Measurements from ENCODE around the gene PPIF. TPM values are rescaled to one million over a fixed set of nuclear protein-coding genes. Genes with fewer than 3 reads are reported as not detected.

The PPIF gene
- total and polyA plus RNA-seq, 2 of the 4 experiments (the other 2 are of a cell fraction) = 29.2 to 130 TPM

GRCh38 chr10:79386637-79387465, 39.6 kb downstream of the PPIF start:
- Histone ChIP-seq H2BK20ac (ENCODE audit: low read depth, low read length) (no peak overlapping the region), H2BK5ac (ENCODE audit: low read depth, low read length, poor library complexity, severe bottlenecking) (no peak overlapping the region), H2BK15ac (ENCODE audit: low read depth, low read length) (no peak overlapping the region; the same call in 2 of the 3 replicates), H4K5ac (ENCODE audit: low read depth, low read length) (no peak overlapping the region), H3K36me3 (ENCODE audit: control insufficient read depth, insufficient read depth, low read length) (peaks cover 62% of the 10 kb centered on the region), H3K4me2 (ENCODE audit: low read depth, low read length) (no peak overlapping the region), H3K18ac (ENCODE audit: low read depth, low read length) (no peak overlapping the region), H3K4ac (ENCODE audit: low read depth, low read length) (no peak overlapping the region), H2BK120ac (ENCODE audit: low read depth, low read length) (no peak overlapping the region), H4K8ac (ENCODE audit: low read depth in 2 of 2, low read length in 2 of 2) (no peak overlapping the region), H3K9me1 (ENCODE audit: insufficient read depth, low read length) (peaks cover 4% of the 10 kb centered on the region; the same call in 1 of the 2 replicates), H3K4me1 (ENCODE audit: control insufficient read depth, insufficient read depth, low read length) (peaks cover 8% of the 10 kb centered on the region; the same call in 1 of the 2 replicates), H3K4me3 (ENCODE audit: insufficient read depth, low read depth, low read length) (no peak overlapping the region), H3K9ac (ENCODE audit: low read depth, low read length) (no peak overlapping the region), H2AK9ac (replicated peaks; ENCODE audit: low read depth, low read length, poor library complexity) (peak overlapping the region; percentile 71), H3K23ac (ENCODE audit: low read depth, low read length) (no peak overlapping the region), H2AFZ (replicated peaks; ENCODE audit: low read length, poor library complexity) (no peak overlapping the region), H3K14ac (replicated peaks; ENCODE audit: low read depth, low read length) (no peak overlapping the region), H3K27ac (ENCODE audit: insufficient read depth, low read length) (no peak overlapping the region), H3K9me3 (ENCODE audit: control insufficient read depth, insufficient read depth, low read length) (no peaks in the 10 kb centered on the region), H4K20me1 (ENCODE audit: insufficient read depth, low read length) (no peaks in the 10 kb centered on the region), H3K56ac (ENCODE audit: extremely low read depth, insufficient read depth, low read length) (no peak overlapping the region), H3K79me1 (ENCODE audit: low read depth in 1 of 2, low read length in 2 of 2) (peaks cover 13 to 21% of the 10 kb centered on the region in 2 experiments), H4K91ac (ENCODE audit: insufficient read depth, low read depth, low read length) (no peak overlapping the region), H2AK5ac (ENCODE audit: low read depth, low read length) (no peak overlapping the region), H3K27me3 (ENCODE audit: control insufficient read depth, insufficient read depth, low read length) (no peaks in the 10 kb centered on the region)
- 77% methylated on average over 9 of the region's 24 CpGs; no CpG with 5 or more reads in 1 of the 2 experiments for WGBS, 2 experiments (ENCODE audit: extremely low coverage in 2 of 2, insufficient read length in 1 of 2)
- dilution Hi-C loops (cut with HindIII; ENCODE audit: low sequenced_read_pairs, unreplicated experiment) = no loop called here
- TF ChIP-seq CHD1 (IDR thresholded peaks at IDR 0.05; ENCODE audit: low read depth, low read length) (no peak), RAD21 (IDR thresholded peaks at IDR 0.05; ENCODE audit: low read length) (no peak), CEBPB (IDR thresholded peaks at IDR 0.05; ENCODE audit: low read depth, low read length) (no peak), FOS (IDR thresholded peaks at IDR 0.05; ENCODE audit: low read depth, low read length) (no peak), USF2 (IDR thresholded peaks at IDR 0.05; ENCODE audit: low read depth, low read length) (no peak), BHLHE40 (IDR thresholded peaks at IDR 0.05; ENCODE audit: low read depth, low read length) (no peak), MXI1 (IDR thresholded peaks at IDR 0.05; ENCODE audit: borderline replicate concordance, low read depth, low read length) (no peak), ELK1 (IDR thresholded peaks at IDR 0.05; ENCODE audit: borderline replicate concordance, low read depth, low read length) (no peak), SMC3 (IDR thresholded peaks at IDR 0.05; ENCODE audit: low read depth, low read length) (no peak)
- POLR2A ChIA-PET (ENCODE audit: unreplicated experiment) = no interaction called here
- in situ Hi-C loops (cut with MboI; ENCODE audit: low sequenced_read_pairs) = loop anchor here (25.0 kb wide), 1 partner anchor 100 kb away; no protein-coding TSS in a partner anchor
- intact Hi-C loops (cut with micrococcal nuclease) = no loop called here
- no TSS peak for BruUV-seq (replicated peaks)
- CTCF ChIA-PET = no interaction called here
- ATAC-seq (ENCODE audit: low read depth) (no peak), DNase-seq (no peak)
